Tibial artery (tissue), 4 donors: ENCODE data around the gene GATA5.

Experiments used
- DNase-seq, 2 donors: peaks; one replicate each; pipeline ENCODE4 v3.0.0-alpha.2; 2019
- H3K27ac ChIP-seq, 2 donors: fragments of 200-600 bp; sonication (generic) in 1 of 2; 1 replicate in 1 of 2; 2 replicates in 1 of 2; pipeline ENCODE4 v1.5.1; 2018 to 2019; ENCODE audit warnings: mild to moderate bottlenecking in 1 of 2
- H3K27me3 ChIP-seq, 2 donors: fragments of 200-600 bp; sonication (generic) in 1 of 2; one replicate each; pipeline versions ENCODE4 v1.5.1 to v1.6.0; 2016 to 2019
- H3K36me3 ChIP-seq, 3 donors: fragments of 200-600 bp; sonication (generic) in 2 of 3; one replicate each; pipeline ENCODE4 v1.5.1; 2016 to 2019; ENCODE audit warnings: mild to moderate bottlenecking in 2 of 3
- H3K4me1 ChIP-seq, 4 donors: fragments of 200-600 bp; sonication (generic) in 2 of 4; 1 replicate in 3 of 4; 2 replicates in 1 of 4; pipeline ENCODE4 v1.5.1; 2016 to 2019
- H3K4me3 ChIP-seq, 2 donors: fragments of 200-600 bp; sonication (generic) in 1 of 2; 1 replicate in 1 of 2; 2 replicates in 1 of 2; pipeline ENCODE4 v1.5.1; 2018 to 2019; ENCODE audit warnings: mild to moderate bottlenecking in 2 of 2
- H3K9me3 ChIP-seq, 3 donors: fragments of 200-600 bp; sonication (generic) in 1 of 3; one replicate each; pipeline ENCODE4 v1.5.1; 2016 to 2019
- intact Hi-C: fragments of 100-400 bp; cut with DNase I; formaldehyde crosslinking; loops from one replicate; pipeline ENCODE4 v1.15.0; 2023; ENCODE audit warnings: low total_unique reads
- TF ChIP-seq, protein P1 (sequence below), 2 experiments: fragments of 200-600 bp in 1 of 2; fragments of 450-650 bp in 1 of 2; IDR thresholded peaks; one replicate each; pipeline ENCODE4 v1.5.1; 2017 to 2019; ENCODE audit warnings: antibody characterized with exemption in 2 of 2, mild to moderate bottlenecking in 1 of 2, moderate library complexity in 1 of 2

The GATA5 gene

DNA sequence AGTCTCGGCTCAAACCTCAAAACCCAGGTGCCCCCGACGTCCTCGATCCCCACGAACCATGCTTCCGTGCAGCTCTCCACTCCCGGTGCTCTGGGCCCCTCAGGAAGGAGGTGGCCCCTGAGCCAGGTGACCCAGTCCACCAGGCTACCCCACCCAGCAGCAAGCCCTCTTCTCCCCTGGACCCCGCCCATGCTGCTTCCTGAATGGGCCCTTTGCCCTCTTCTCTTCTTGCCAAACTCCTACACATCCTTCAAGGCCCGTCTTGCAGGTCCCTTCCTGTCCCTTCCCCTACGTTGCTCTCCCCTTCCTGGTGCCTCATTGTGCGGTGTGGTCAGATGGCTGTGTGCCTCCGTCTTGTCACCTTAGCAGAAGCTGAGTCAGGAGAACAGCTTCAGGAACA, 3.4 kb upstream of the GATA5 start:
- DNase-seq, result no peak
- TF ChIP-seq, protein P1, sequence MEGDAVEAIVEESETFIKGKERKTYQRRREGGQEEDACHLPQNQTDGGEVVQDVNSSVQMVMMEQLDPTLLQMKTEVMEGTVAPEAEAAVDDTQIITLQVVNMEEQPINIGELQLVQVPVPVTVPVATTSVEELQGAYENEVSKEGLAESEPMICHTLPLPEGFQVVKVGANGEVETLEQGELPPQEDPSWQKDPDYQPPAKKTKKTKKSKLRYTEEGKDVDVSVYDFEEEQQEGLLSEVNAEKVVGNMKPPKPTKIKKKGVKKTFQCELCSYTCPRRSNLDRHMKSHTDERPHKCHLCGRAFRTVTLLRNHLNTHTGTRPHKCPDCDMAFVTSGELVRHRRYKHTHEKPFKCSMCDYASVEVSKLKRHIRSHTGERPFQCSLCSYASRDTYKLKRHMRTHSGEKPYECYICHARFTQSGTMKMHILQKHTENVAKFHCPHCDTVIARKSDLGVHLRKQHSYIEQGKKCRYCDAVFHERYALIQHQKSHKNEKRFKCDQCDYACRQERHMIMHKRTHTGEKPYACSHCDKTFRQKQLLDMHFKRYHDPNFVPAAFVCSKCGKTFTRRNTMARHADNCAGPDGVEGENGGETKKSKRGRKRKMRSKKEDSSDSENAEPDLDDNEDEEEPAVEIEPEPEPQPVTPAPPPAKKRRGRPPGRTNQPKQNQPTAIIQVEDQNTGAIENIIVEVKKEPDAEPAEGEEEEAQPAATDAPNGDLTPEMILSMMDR (IDR thresholded peaks at IDR 0.05), result no peak
- peaks cover 0 to 97% of the 10 kb centered on the region in 2 donors for H3K27me3 ChIP-seq
- intact Hi-C loops, result no loop called here
- peaks cover 0 to 38% (median 30%) of the 10 kb centered on the region in 4 donors for H3K4me1 ChIP-seq
- H3K9me3 ChIP-seq, result no peaks in the 10 kb centered on the region
- H3K4me3 ChIP-seq, result no peak overlapping the region
- no peaks in the 10 kb centered on the region for H3K36me3 ChIP-seq
- no peak overlapping the region for H3K27ac ChIP-seq

DNA sequence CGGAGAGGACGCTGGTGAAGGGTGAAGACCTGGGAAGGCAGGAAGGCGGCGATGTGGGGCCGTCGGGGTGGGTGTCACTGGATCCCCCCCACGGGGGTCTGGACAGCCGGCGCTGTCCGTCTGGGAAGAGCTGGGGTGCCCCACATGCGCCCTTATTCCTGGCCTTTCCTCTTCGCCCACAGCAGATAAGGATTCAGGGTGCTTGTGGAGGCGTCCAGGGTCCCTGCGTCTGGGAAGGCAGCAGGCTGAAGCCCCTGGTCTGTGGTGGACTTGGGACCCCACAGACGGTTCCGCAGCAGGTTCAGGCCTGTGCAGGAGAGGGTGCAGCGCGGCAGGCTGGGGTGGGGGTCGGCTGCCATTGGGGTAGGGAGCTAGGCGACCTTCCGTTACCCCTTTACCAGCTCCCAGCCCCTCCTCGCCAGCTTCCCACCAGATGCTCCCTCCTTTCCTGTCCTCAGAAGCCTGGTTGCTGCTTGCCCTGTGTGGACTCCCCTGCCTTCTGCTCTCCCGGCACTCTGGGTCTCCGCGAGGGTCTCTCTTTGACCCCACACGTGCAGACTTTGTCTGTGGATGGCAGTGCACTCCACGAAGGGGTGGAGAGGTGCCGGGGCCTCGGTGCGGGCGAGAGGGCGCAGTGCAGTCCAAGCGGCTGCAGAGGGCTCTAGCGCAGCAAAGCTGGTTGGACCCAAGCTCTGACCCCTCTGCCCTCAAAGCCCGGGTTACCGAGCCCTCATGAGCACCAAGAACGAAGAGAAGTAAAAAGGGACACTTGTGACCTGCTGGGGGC, 2.1 kb upstream of the GATA5 start:
- no peak for DNase-seq
- intact Hi-C loops, result no loop called here
- H3K4me1 ChIP-seq, result peaks cover 0 to 40% (median 31%) of the 10 kb centered on the region in 4 donors
- no peaks in the 10 kb centered on the region for H3K36me3 ChIP-seq
- TF ChIP-seq, protein P1 (IDR thresholded peaks at IDR 0.05), result no peak
- H3K27me3 ChIP-seq, result peaks cover 0 to 97% of the 10 kb centered on the region in 2 donors
- H3K4me3 ChIP-seq, result no peak overlapping the region
- H3K27ac ChIP-seq, result no peak overlapping the region
- H3K9me3 ChIP-seq, result no peaks in the 10 kb centered on the region

DNA sequence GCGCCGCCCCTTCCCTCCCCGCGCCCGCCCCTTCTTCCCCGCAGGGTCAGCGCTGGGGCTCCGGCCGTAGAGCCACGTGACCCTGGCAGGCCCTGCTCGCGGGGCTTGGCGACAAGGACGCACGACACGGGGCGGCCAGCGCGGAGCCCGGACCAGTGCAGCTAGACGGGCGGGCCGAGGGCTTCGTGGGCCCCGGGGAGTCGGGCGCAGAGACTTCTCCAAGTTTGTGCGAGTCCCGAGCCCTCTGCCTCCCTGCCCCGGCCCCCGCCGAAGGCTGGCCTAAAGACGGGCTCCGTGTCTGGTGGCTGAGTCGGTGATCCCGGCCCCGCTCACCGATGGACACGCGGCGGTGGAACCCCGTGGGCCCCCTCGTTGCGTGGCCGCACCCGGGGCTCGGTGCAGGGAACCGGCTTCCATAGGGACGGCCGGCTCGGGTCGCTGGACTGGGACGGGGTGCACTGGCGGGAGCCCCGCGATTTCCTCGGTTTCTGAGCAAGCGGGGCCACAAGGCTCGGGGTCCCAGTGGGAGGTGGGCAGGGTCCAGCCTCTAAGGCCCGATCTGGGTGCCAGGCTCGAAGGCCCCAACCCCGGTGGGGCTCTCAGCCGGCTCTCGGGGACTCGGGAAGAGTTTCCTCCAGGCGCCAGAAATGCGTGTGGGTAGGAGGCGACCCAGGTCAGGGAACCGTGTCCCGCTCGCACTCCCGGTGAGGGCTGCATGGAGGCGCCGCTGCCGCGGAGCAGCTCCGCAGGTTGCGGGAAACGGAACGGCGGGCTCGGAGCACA, 452 bp upstream of the GATA5 start:
- intact Hi-C loops, result no loop called here
- Histone ChIP-seq H3K4me1 (peaks cover 0 to 29% (median 21%) of the 10 kb centered on the region in 4 donors), H3K36me3 (no peaks in the 10 kb centered on the region), H3K4me3 (peak overlapping the region; percentile 10 to 36), H3K9me3 (no peaks in the 10 kb centered on the region), H3K27me3 (peaks cover 0 to 92% of the 10 kb centered on the region in 2 donors), H3K27ac (no peak overlapping the region)
- no peak for DNase-seq
- TF ChIP-seq, protein P1 (IDR thresholded peaks at IDR 0.05), result no peak

DNA sequence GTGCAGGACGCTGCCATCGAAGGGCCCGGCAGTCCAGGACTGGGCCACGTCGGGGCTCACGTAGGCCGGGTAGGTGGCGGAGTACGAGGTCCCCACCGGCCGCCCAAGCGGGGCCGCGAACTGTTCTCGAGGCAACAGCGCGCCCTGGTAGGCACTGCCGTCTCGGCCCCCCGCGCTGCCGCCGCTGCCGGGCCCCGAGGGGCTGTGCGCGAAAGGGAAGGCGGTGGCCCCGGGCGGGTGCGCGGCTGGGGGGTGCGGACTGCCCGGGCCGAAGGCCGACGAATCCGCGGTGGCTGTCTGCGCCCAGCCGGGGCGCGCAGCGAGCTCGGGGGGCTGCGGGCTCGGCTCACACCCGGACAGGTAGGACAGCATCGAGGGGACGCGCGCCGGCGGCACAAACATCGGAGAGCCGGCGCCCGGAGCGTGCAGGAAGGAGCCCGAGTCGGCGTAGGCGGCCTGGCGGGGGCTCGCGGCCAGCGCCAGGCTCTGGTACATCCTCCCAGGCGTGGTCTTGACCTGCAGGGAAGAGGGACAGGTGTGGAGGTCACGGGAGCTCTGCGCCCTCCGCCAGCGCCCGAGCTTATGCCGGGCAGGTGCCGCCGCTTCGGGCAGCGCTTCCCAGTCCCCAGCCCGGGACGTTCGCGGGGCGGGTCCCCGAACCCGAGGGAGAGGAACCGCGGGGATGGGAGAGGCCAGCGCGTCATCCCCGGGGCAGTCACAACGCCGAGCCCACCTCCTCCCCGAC, 596 bp downstream of the GATA5 start:
- no peaks in the 10 kb centered on the region for H3K9me3 ChIP-seq
- no peak overlapping the region for H3K27ac ChIP-seq
- no peak for DNase-seq
- peaks cover 0 to 91% of the 10 kb centered on the region in 2 donors for H3K27me3 ChIP-seq
- peaks cover 0 to 29% (median 21%) of the 10 kb centered on the region in 4 donors for H3K4me1 ChIP-seq
- TF ChIP-seq, protein P1 (IDR thresholded peaks at IDR 0.05), result no peak
- H3K4me3 ChIP-seq, result peak overlapping the region; percentile 10 to 36
- intact Hi-C loops, result no loop called here
- H3K36me3 ChIP-seq, result no peaks in the 10 kb centered on the region

DNA sequence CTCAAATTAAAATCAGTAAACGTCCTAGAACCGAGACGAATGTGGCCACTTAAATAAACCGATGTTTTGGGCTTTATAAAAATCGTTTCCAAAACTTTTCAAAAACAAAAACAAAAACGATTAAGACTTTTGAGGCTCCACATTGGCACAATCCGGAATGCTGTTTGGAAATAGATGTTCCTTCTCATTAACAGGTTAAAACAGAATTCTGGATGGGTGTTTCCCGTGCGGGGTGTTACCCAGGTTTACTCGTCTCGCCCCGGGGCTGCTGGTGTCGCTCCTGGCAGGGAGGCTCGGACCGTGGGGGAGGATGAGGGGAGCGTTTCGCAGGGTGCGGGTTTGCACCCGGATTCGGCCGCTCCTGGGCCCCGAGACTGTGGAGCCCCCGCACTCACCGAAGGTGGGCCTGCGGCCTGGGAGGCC, 1.2 kb downstream of the GATA5 start:
- Histone ChIP-seq H3K27ac (no peak overlapping the region), H3K9me3 (no peaks in the 10 kb centered on the region), H3K4me1 (peaks cover 0 to 29% (median 21%) of the 10 kb centered on the region in 4 donors), H3K36me3 (no peaks in the 10 kb centered on the region), H3K4me3 (no peak overlapping the region), H3K27me3 (peaks cover 0 to 91% of the 10 kb centered on the region in 2 donors)
- intact Hi-C loops, result no loop called here
- no peak for DNase-seq
- TF ChIP-seq, protein P1 (IDR thresholded peaks at IDR 0.05), result no peak
